IMR-90 (cell line): ENCODE data around the gene TCOF1. TPM values are rescaled to one million over a fixed set of nuclear protein-coding genes. Genes with fewer than 3 reads are reported as not detected.

Experiments
- ATAC-seq: fragments of 200-7000 bp; cut with Tn5 transposase; 2 replicates; pipeline ENCODE4 v1.9.1; 2020; ENCODE audit warnings: low read depth, mild to moderate bottlenecking, moderate library complexity
- BruUV-seq: library from RNA; stranded (reverse); fragments of 400-500 nt; replicated peaks from 2 replicates; lab custom pipeline; 2021; lab: Mats Ljungman, UMichigan
- CTCF ChIA-PET: fragments of 300-600 bp; formaldehyde crosslinking; extraction: SDS; loops from one replicate; lab custom pipeline; 2021; ENCODE audit warnings: antibody characterized with exemption; lab: Yijun Ruan, JAX
- POLR2A ChIA-PET: fragments of 300-600 bp; sonication (Branson Sonifier 250); formaldehyde crosslinking; loops from one replicate; lab custom pipeline; 2022; ENCODE audit warnings: antibody characterized with exemption; ENCODE audit not compliant: unreplicated experiment; lab: Charles Lee
- DNase-seq: peaks from one replicate; pipeline ENCODE4 v3.0.0; 2013
- H2AFZ ChIP-seq: replicated peaks from 2 replicates; pipeline ENCODE3; 2013; ENCODE audit warnings: low read length, mild to moderate bottlenecking; ENCODE audit not compliant: poor library complexity
- H2AK5ac ChIP-seq: 2 replicates; pipeline ENCODE4 v1.6.1; 2013; ENCODE audit warnings: low read depth, low read length, inconsistent platforms
- H2AK9ac ChIP-seq: replicated peaks from 2 replicates; pipeline ENCODE3; 2013; ENCODE audit warnings: mild to moderate bottlenecking, low read depth, low read length, moderate library complexity; ENCODE audit not compliant: poor library complexity
- H2BK120ac ChIP-seq: 2 replicates; pipeline ENCODE4 v1.6.1; 2013; ENCODE audit warnings: low read depth, low read length, inconsistent platforms
- H2BK15ac ChIP-seq: 3 replicates; pipeline ENCODE4 v1.6.1; 2013; ENCODE audit warnings: low read depth, low read length, inconsistent platforms
- H2BK20ac ChIP-seq: 2 replicates; pipeline ENCODE4 v1.6.1; 2013; ENCODE audit warnings: low read depth, mild to moderate bottlenecking, inconsistent platforms, low read length, moderate library complexity
- H2BK5ac ChIP-seq: 2 replicates; pipeline ENCODE4 v1.6.1; 2013; ENCODE audit warnings: mild to moderate bottlenecking, low read depth, low read length, inconsistent platforms; ENCODE audit not compliant: poor library complexity, severe bottlenecking
- H3K14ac ChIP-seq: replicated peaks from 2 replicates; pipeline ENCODE4 v1.6.1; 2013; ENCODE audit warnings: low read depth, low read length, inconsistent platforms
- H3K18ac ChIP-seq: 2 replicates; pipeline ENCODE4 v1.6.1; 2013; ENCODE audit warnings: low read depth, low read length, control low read depth
- H3K23ac ChIP-seq: 2 replicates; pipeline ENCODE4 v1.6.1; 2013; ENCODE audit warnings: low read depth, low read length, inconsistent platforms
- H3K27ac ChIP-seq: 2 replicates; pipeline ENCODE4 v1.5.1; 2013; ENCODE audit warnings: mild to moderate bottlenecking, control low read depth, low read length; ENCODE audit not compliant: insufficient read depth
- H3K27me3 ChIP-seq: 2 replicates; pipeline ENCODE4 v1.6.1; 2013; ENCODE audit warnings: low read length; ENCODE audit not compliant: control insufficient read depth, insufficient read depth
- H3K36me3 ChIP-seq: 2 replicates; pipeline ENCODE4 v1.6.1; 2013; ENCODE audit warnings: low read length, mixed read lengths; ENCODE audit not compliant: control insufficient read depth, insufficient read depth
- H3K4ac ChIP-seq: 2 replicates; pipeline ENCODE4 v1.6.1; 2013; ENCODE audit warnings: low read depth, low read length, inconsistent platforms
- H3K4me1 ChIP-seq: 2 replicates; pipeline ENCODE4 v1.6.1; 2013; ENCODE audit warnings: low read length, mixed read lengths; ENCODE audit not compliant: control insufficient read depth, insufficient read depth
- H3K4me2 ChIP-seq: 2 replicates; pipeline ENCODE4 v1.6.1; 2013; ENCODE audit warnings: low read depth, mild to moderate bottlenecking, control low read depth, low read length, moderate library complexity
- H3K4me3 ChIP-seq: 2 replicates; pipeline ENCODE4 v1.5.1; 2013; ENCODE audit warnings: low read depth, mild to moderate bottlenecking, control low read depth, low read length, moderate library complexity; ENCODE audit not compliant: insufficient read depth
- H3K56ac ChIP-seq: 2 replicates; pipeline ENCODE4 v1.6.1; 2013; ENCODE audit warnings: low read length, inconsistent platforms; ENCODE audit not compliant: insufficient read depth; ENCODE audit errors: extremely low read depth
- H3K79me1 ChIP-seq, 2 experiments: 2 replicates each; pipeline ENCODE4 v1.6.1; 2013; ENCODE audit warnings: low read length in 2 of 2, inconsistent platforms in 1 of 2, low read depth in 1 of 2
- H3K9ac ChIP-seq: 2 replicates; pipeline ENCODE4 v1.6.1; 2013; ENCODE audit warnings: low read depth, low read length, control low read depth
- H3K9me1 ChIP-seq: 2 replicates; pipeline ENCODE4 v1.6.1; 2013; ENCODE audit warnings: low read length, inconsistent platforms; ENCODE audit not compliant: insufficient read depth
- H3K9me3 ChIP-seq: 2 replicates; pipeline ENCODE4 v1.6.1; 2013; ENCODE audit warnings: low read length; ENCODE audit not compliant: control insufficient read depth, insufficient read depth
- H4K20me1 ChIP-seq: 2 replicates; pipeline ENCODE4 v1.6.1; 2013; ENCODE audit warnings: low read length, inconsistent platforms; ENCODE audit not compliant: insufficient read depth
- H4K5ac ChIP-seq: 2 replicates; pipeline ENCODE4 v1.6.1; 2013; ENCODE audit warnings: mild to moderate bottlenecking, low read depth, low read length, control low read depth
- H4K8ac ChIP-seq, 2 experiments: 2 replicates each; pipeline ENCODE4 v1.6.1; 2013; ENCODE audit warnings: low read depth in 2 of 2, low read length in 2 of 2, control low read depth in 1 of 2, inconsistent platforms in 1 of 2
- H4K91ac ChIP-seq: 2 replicates; pipeline ENCODE4 v1.6.1; 2013; ENCODE audit warnings: low read depth, low read length, inconsistent platforms; ENCODE audit not compliant: insufficient read depth
- CEBPB ChIP-seq: IDR thresholded peaks from 2 replicates; pipeline ENCODE4 v1.6.1; 2012; ENCODE audit warnings: low read depth, low read length, improper control_type of control experiment
- CHD1 ChIP-seq: IDR thresholded peaks from 2 replicates; pipeline ENCODE4 v1.6.1; 2012; ENCODE audit warnings: low read depth, low read length, improper control_type of control experiment
- FOS ChIP-seq: fragments of 150-350 bp; IDR thresholded peaks from 2 replicates; pipeline ENCODE4 v1.6.1; 2016; ENCODE audit warnings: low read depth, low read length
- MXI1 ChIP-seq: IDR thresholded peaks from 2 replicates; pipeline ENCODE4 v1.6.1; 2012; ENCODE audit warnings: low read depth, mild to moderate bottlenecking, low read length, moderate library complexity, borderline replicate concordance
- NFE2L2 ChIP-seq: fragments of 150-350 bp; IDR thresholded peaks from 2 replicates; pipeline ENCODE4 v1.6.1; 2016; ENCODE audit warnings: low read depth, mild to moderate bottlenecking, low read length
- RAD21 ChIP-seq: IDR thresholded peaks from 2 replicates; pipeline ENCODE4 v1.6.1; 2012; ENCODE audit warnings: low read length, improper control_type of control experiment
- RCOR1 ChIP-seq: IDR thresholded peaks from 2 replicates; pipeline ENCODE4 v1.6.1; 2012; ENCODE audit warnings: mild to moderate bottlenecking, low read length, improper control_type of control experiment; ENCODE audit not compliant: insufficient replicate concordance
- WGBS, 2 experiments: methylation state at CpG; one replicate each; pipeline versions ENCODE4 v1.1.5 to v1.1.7; 2013; ENCODE audit warnings: missing lambda C conversion rate in 2 of 2; ENCODE audit not compliant: insufficient read length in 1 of 2; ENCODE audit errors: extremely low coverage in 2 of 2; 5-methylcytosine and 5-hydroxymethylcytosine counted together
- dilution Hi-C: fragments of 300-500 bp; cut with HindIII; formaldehyde crosslinking; loops from one replicate; pipeline ENCODE4 v1.14.3; 2018; ENCODE audit warnings: low sequenced_read_pairs; ENCODE audit not compliant: unreplicated experiment
- in situ Hi-C: fragments of 300-500 bp; cut with MboI; formaldehyde crosslinking; loops from 3 replicates; pipeline ENCODE4 v1.14.3; 2019; ENCODE audit warnings: low sequenced_read_pairs, inconsistent platforms, mixed read lengths
- intact Hi-C: fragments of 100-400 bp; cut with micrococcal nuclease; formaldehyde crosslinking; loops from 2 replicates; pipeline ENCODE4 v1.10.0; 2022
- polyA plus RNA-seq, 3 experiments: library from polyadenylated mRNA; depleted of rRNA; stranded (reverse); fragments of >200 nt; gene quantifications; 2 replicates each; pipeline ENCODE4 v1.2.3, GENCODE V29; 2012; ENCODE audit warnings: low replicate concordance in 1 of 3
- total RNA-seq: library from RNA; depleted of rRNA; stranded (reverse); fragments of >200 nt; gene quantifications from 2 replicates; pipeline ENCODE4 v1.2.3, GENCODE V29; 2012
- TF ChIP-seq, protein P1 (sequence below): fragments of 150-350 bp; IDR thresholded peaks from 2 replicates; pipeline ENCODE4 v1.6.1; 2017; ENCODE audit warnings: mild to moderate bottlenecking, antibody characterized with exemption, low read length, low read depth
- TF ChIP-seq, protein P2 (sequence below): fragments of 150-350 bp; IDR thresholded peaks from 2 replicates; pipeline ENCODE4 v1.6.1; 2016; ENCODE audit warnings: low read depth, mild to moderate bottlenecking, low read length, moderate library complexity, borderline replicate concordance

Gene TCOF1
- total and polyA plus RNA-seq, 2 of the 4 experiments (the other 2 are of a cell fraction), result 18.2 to 19.7 TPM

DNA sequence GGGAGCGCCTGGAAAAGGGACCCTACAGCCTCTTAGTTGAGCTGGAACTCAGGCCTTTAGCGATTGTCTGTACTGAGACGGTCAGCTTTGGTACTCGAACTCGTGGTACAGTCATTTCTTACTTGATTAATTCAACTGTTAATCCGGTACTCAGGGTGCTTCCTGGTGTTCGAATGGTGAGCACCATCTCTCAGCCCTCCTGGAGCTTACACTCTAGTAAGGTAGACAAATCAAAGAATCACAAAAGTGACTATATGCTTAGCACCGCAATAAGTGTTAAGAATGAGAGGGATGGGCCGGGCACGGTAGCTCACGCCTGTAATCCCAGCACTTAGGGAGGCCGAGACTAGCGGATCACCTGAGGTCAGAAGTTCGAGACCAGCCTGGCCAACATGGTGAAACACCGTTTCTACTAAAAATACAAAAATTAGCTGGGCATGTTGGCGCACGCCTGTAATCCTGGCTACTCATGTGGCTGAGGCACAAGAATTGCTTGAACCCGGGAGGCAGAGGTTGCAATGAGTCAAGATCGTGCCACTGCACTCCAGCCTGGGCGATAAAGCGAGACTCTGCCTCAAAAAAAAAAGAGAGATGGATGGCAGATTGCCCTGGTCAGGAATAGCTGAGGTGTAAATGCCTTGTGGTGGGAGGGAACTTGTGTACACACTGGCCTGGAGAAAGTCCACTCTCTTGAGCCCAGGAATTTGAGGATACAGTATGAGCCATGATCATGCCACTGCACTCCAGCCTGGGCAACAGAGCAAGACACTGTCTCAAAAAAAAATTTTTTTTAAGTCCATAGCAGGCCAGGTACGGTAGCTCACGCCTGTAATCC is 981 bp downstream of the TCOF1 start (continued):
- TF ChIP-seq RCOR1 (no peak), FOS (no peak)

DNA sequence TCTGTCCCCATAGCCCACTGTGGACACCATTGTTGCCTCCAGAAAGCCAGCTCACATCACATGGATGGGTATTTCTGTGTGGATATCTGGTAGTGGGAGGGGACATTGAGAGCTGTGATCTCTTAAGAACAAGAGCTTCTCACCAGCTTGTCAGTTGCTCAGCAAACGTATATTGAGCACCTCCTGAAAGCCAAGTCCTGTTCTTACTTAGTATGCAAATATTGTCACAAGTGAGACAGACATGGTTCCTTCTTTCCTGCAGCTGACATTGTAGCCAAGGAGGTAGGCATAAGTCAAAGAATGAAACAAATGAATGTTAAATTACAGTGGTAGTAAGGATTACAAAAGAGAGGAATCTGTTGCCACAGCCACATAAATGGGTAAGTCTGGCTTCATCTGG is 3.8 kb downstream of the TCOF1 start:
- no TSS peak for BruUV-seq

More for the DNA sequence above, 3.8 kb downstream of the TCOF1 start:
- intact Hi-C loops (no loop called here), in situ Hi-C loops (no loop called here), dilution Hi-C loops (no loop called here)
- Histone ChIP-seq H3K56ac (no peak overlapping the region), H3K36me3 (peaks cover 44% of the 10 kb centered on the region), H2BK5ac (no peak overlapping the region), H4K20me1 (peaks cover 7% of the 10 kb centered on the region), H3K4me3 (no peak overlapping the region), H3K14ac (no peak overlapping the region), H4K91ac (no peak overlapping the region), H2BK120ac (no peak overlapping the region), H3K4ac (no peak overlapping the region), H3K23ac (no peak overlapping the region), H4K8ac (no peak overlapping the region), H2AFZ (no peak overlapping the region), H2AK5ac (no peak overlapping the region), H4K5ac (no peak overlapping the region), H3K27ac (no peak overlapping the region), H3K9me1 (peaks cover 6% of the 10 kb centered on the region), H2AK9ac (no peak overlapping the region), H3K27me3 (no peaks in the 10 kb centered on the region), H3K4me2 (no peak overlapping the region), H2BK15ac (no peak overlapping the region), H3K79me1 (peaks cover 36 to 54% of the 10 kb centered on the region in 2 experiments), H2BK20ac (no peak overlapping the region), H3K4me1 (peaks cover 6% of the 10 kb centered on the region), H3K9ac (no peak overlapping the region), H3K9me3 (no peaks in the 10 kb centered on the region), H3K18ac (no peak overlapping the region)
- ATAC-seq (no peak), DNase-seq (no peak)
- CTCF ChIA-PET, result no interaction called here
- no CpG with 5 or more reads among the region's 1 CpG for WGBS, 2 experiments
- TF ChIP-seq, protein P1, sequence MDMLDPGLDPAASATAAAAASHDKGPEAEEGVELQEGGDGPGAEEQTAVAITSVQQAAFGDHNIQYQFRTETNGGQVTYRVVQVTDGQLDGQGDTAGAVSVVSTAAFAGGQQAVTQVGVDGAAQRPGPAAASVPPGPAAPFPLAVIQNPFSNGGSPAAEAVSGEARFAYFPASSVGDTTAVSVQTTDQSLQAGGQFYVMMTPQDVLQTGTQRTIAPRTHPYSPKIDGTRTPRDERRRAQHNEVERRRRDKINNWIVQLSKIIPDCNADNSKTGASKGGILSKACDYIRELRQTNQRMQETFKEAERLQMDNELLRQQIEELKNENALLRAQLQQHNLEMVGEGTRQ, result no peak
- TF ChIP-seq CHD1 (no peak), NFE2L2 (no peak), RCOR1 (no peak), CEBPB (no peak), MXI1 (no peak), RAD21 (no peak)
- TF ChIP-seq, protein P2, sequence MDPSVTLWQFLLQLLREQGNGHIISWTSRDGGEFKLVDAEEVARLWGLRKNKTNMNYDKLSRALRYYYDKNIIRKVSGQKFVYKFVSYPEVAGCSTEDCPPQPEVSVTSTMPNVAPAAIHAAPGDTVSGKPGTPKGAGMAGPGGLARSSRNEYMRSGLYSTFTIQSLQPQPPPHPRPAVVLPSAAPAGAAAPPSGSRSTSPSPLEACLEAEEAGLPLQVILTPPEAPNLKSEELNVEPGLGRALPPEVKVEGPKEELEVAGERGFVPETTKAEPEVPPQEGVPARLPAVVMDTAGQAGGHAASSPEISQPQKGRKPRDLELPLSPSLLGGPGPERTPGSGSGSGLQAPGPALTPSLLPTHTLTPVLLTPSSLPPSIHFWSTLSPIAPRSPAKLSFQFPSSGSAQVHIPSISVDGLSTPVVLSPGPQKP, result no peak
- POLR2A ChIA-PET, result no interaction called here
